ENCODE measurements around the gene SELENOV.

The SELENOV gene

GRCh38 chr19:39508629-39509028 lies 6.3 kb upstream of the SELENOV start:
- no peak overlapping the region for H3K4me3 ChIP-seq (ENCODE audit: low read depth, low read length)
- no peak for DNase-seq (ENCODE audit: low read depth)
- no peak for TF ChIP-seq CTCF (IDR thresholded peaks at IDR 0.05; ENCODE audit: insufficient read depth, low read depth, low read length, missing control alignments)

GRCh38 chr19:39509233-39509632 lies 5.7 kb upstream of the SELENOV start:
- H3K4me3 ChIP-seq (ENCODE audit: low read depth, low read length) = no peak overlapping the region
- no peak for DNase-seq (ENCODE audit: low read depth)
- TF ChIP-seq CTCF (IDR thresholded peaks at IDR 0.05; ENCODE audit: insufficient read depth, low read depth, low read length, missing control alignments) = no peak

GRCh38 chr19:39512988-39513387 lies 2.0 kb upstream of the SELENOV start:
- no peak overlapping the region for H3K4me3 ChIP-seq (ENCODE audit: low read depth, low read length)
- no peak for DNase-seq (ENCODE audit: low read depth)
- no peak for TF ChIP-seq CTCF (IDR thresholded peaks at IDR 0.05; ENCODE audit: insufficient read depth, low read depth, low read length, missing control alignments)

GRCh38 chr19:39515551-39516191 lies 732 bp downstream of the SELENOV start:
- TF ChIP-seq CTCF (IDR thresholded peaks at IDR 0.05; ENCODE audit: insufficient read depth, low read depth, low read length, missing control alignments) = no peak
- no peak for DNase-seq (ENCODE audit: low read depth)
- no peak overlapping the region for H3K4me3 ChIP-seq (ENCODE audit: low read depth, low read length)

GRCh38 chr19:39516270-39516669 lies 1.3 kb downstream of the SELENOV start:
- peak; percentile 42 for DNase-seq (ENCODE audit: low read depth)
- no peak overlapping the region for H3K4me3 ChIP-seq (ENCODE audit: low read depth, low read length)
- TF ChIP-seq CTCF (IDR thresholded peaks at IDR 0.05; ENCODE audit: insufficient read depth, low read depth, low read length, missing control alignments) = no peak

- no peak for TF ChIP-seq CTCF (IDR thresholded peaks at IDR 0.05; ENCODE audit: insufficient read depth, low read depth, low read length, missing control alignments)
- DNase-seq (ENCODE audit: low read depth) = no peak
- H3K4me3 ChIP-seq (ENCODE audit: low read depth, low read length) = no peak overlapping the region
These were observed 2.5 kb downstream of the SELENOV start for GRCh38 chr19:39517432-39517831.

- H3K4me3 ChIP-seq (ENCODE audit: low read depth, low read length) = no peak overlapping the region
These were observed 3.5 kb downstream of the SELENOV start for GRCh38 chr19:39518458-39518857.

More at GRCh38 chr19:39518458-39518857, 3.5 kb downstream of the SELENOV start:
- no peak for TF ChIP-seq CTCF (IDR thresholded peaks at IDR 0.05; ENCODE audit: insufficient read depth, low read depth, low read length, missing control alignments)
- no peak for DNase-seq (ENCODE audit: low read depth)
